Testis (tissue), 3 donors: Measurements from ENCODE around the gene TLE3. TPM values are rescaled to one million over a fixed set of nuclear protein-coding genes. Genes with fewer than 3 reads are reported as not detected.

Experiments used
- DNase-seq: peaks from one replicate; pipeline ENCODE4 v3.0.0-alpha.2; 2019
- H3K27ac ChIP-seq, 2 donors: fragments of 200-600 bp; sonication (generic); one replicate each; pipeline ENCODE4 v1.5.1; 2019
- H3K27me3 ChIP-seq: fragments of 200-600 bp; sonication (generic); one replicate; pipeline ENCODE4 v1.5.1; 2019
- H3K36me3 ChIP-seq: fragments of 200-600 bp; sonication (generic); one replicate; pipeline ENCODE4 v1.5.1; 2017; ENCODE audit warnings: low read depth; ENCODE audit errors: missing control alignments
- H3K4me1 ChIP-seq: fragments of 200-600 bp; sonication (generic); one replicate; pipeline ENCODE4 v1.5.1; 2019
- H3K4me3 ChIP-seq, 2 donors: fragments of 200-600 bp; sonication (generic); one replicate each; pipeline ENCODE4 v1.5.1; 2017 to 2019
- H3K9me3 ChIP-seq: fragments of 200-600 bp; sonication (generic); one replicate; pipeline ENCODE4 v1.5.1; 2017
- CTCF ChIP-seq, 3 experiments: fragments of 450-650 bp in 2 of 3; fragments of 200-600 bp in 1 of 3; sonication (generic) in 1 of 3; IDR thresholded peaks; one replicate each; pipeline ENCODE4 v1.5.1; 2016 to 2019; ENCODE audit warnings: antibody characterized with exemption in 3 of 3, mild to moderate bottlenecking in 2 of 3, moderate library complexity in 1 of 3
- POLR2A ChIP-seq: fragments of 450-650 bp; IDR thresholded peaks from one replicate; pipeline ENCODE4 v1.6.1; 2017; ENCODE audit warnings: antibody characterized with exemption, mild to moderate bottlenecking, moderate library complexity
- WGBS, 2 donors: methylation state at CpG; one replicate each; pipeline ENCODE4 v1.1.5; 2018; 5-methylcytosine and 5-hydroxymethylcytosine counted together
- intact Hi-C: fragments of 100-400 bp; cut with DNase I; formaldehyde crosslinking; loops from one replicate; pipeline ENCODE4 v1.15.1; 2023; ENCODE audit warnings: low total_unique reads
- polyA plus RNA-seq: library from polyadenylated mRNA; stranded (reverse); fragments of 350-450 nt; fragmentation: Illumina TruSeq; extraction: RNeasy Lipid Tissue Mini Kit (QIAGEN cat#74804); gene quantifications from one replicate; pipeline ENCODE4 v1.2.3, GENCODE V29; 2014; ENCODE audit warnings: low read depth, low replicate concordance; ENCODE audit not compliant: insufficient read depth
- total RNA-seq, 2 donors: library from RNA; depleted of rRNA; stranded (reverse); fragments of >200 nt; gene quantifications; one replicate each; pipeline ENCODE4 v1.2.3, GENCODE V29; 2016

TLE3 gene
- total and polyA plus RNA-seq, 3 donors from 2014 or later = 60.5 to 139 (median 99.5) TPM

GRCh38 chr15:70127288-70127746, 29.6 kb upstream of the TLE3 start:
- no peaks in the 10 kb centered on the region for H3K9me3 ChIP-seq
- intact Hi-C loops = no loop called here
- H3K27ac ChIP-seq = no peak overlapping the region
- no peak for TF ChIP-seq POLR2A
- TF ChIP-seq CTCF (IDR thresholded peaks at IDR 0.05) = no peak
- no peaks in the 10 kb centered on the region for H3K4me1 ChIP-seq
- 46 to 57% methylated on average over 6 of the region's 6 CpGs for whole genome bisulfite sequencing, 2 donors
- H3K27me3 ChIP-seq = no peaks in the 10 kb centered on the region
- H3K36me3 ChIP-seq = no peaks in the 10 kb centered on the region
- H3K4me3 ChIP-seq = no peak overlapping the region
- DNase-seq = no peak

- Histone ChIP-seq H3K27ac (no peak overlapping the region), H3K9me3 (no peaks in the 10 kb centered on the region), H3K4me3 (no peak overlapping the region), H3K27me3 (no peaks in the 10 kb centered on the region), H3K36me3 (no peaks in the 10 kb centered on the region), H3K4me1 (peaks cover 3% of the 10 kb centered on the region)
- no peak for DNase-seq
- WGBS, 2 donors = 84 to 94% methylated on average over 4 of the region's 4 CpGs
- intact Hi-C loops = no loop called here
- TF ChIP-seq POLR2A (no peak), CTCF (IDR thresholded peaks at IDR 0.05) (no peak)
Measured at GRCh38 chr15:70126362-70126761, 28.6 kb upstream of the TLE3 start.

DNA sequence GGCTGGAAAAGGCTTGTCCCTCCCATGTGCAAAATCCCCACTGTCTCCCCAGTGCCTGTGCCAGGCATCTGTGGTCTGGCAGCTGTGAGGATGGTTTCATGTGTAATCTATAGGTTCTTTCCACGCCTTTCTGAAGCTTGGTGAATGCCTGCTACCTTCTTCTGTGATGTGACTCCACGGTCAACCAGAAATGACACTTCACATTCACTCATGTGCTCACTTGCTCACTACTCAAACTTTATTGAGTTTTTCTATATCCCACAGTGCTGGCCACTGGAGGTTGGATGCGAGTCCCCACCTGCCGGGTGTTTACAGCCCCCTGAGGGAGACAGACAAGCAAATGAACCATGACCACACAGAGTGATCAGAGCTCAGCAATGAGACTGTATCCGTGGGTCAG, 27.9 kb upstream of the TLE3 start:
- Histone ChIP-seq H3K27me3 (no peaks in the 10 kb centered on the region), H3K36me3 (no peaks in the 10 kb centered on the region), H3K4me1 (peaks cover 3% of the 10 kb centered on the region), H3K27ac (no peak overlapping the region), H3K9me3 (no peaks in the 10 kb centered on the region), H3K4me3 (no peak overlapping the region)
- DNase-seq = no peak
- TF ChIP-seq POLR2A (no peak), CTCF (IDR thresholded peaks at IDR 0.05) (no peak)
- intact Hi-C loops = no loop called here
- 94 to 96% methylated on average over 5 of the region's 5 CpGs for WGBS, 2 donors

DNA sequence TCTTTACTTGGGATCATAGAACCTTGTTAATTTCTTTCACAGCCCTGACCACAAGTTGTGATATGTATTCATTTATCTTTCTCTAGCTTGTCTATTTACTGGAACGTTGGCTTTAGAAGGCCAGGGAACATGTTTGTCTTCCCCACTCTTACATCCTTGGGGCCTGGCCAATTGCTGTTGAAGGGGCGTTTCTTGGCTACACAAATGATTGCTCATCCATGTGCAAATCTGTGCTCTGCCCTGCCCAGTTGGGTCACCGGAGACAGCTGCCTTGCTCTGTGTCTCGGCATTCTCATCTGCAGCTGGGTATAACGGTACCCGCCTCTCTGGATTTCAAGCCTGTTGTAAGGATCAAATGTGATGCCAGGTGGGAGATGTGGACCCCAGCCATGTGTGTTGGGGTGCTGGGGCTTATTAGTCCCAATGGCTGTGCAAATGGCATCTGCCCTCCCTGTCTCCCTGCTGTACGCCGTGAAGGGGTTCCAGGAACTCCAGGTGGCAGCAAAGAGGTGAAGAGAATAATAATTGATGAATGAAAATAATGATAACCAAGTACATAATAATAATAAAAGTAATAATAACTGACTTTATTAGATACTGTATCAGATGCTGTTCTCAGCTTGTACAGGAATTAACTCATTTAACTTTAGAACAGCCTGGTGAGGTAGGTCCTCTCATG, 24.0 kb upstream of the TLE3 start:
- TF ChIP-seq POLR2A (no peak), CTCF (IDR thresholded peaks at IDR 0.05) (no peak)
- 60 to 66% methylated on average over 8 of the region's 8 CpGs for WGBS, 2 donors
- Histone ChIP-seq H3K4me3 (no peak overlapping the region), H3K36me3 (no peaks in the 10 kb centered on the region), H3K27me3 (no peaks in the 10 kb centered on the region), H3K4me1 (peaks cover 3% of the 10 kb centered on the region), H3K9me3 (no peaks in the 10 kb centered on the region), H3K27ac (no peak overlapping the region)
- intact Hi-C loops = no loop called here
- DNase-seq = peak; percentile 67
